Stimulated activated naive CD4-positive, alpha-beta T cell treated with Interleukin-2 at 50 U/mL for 16 hours (primary cell): ENCODE results near the gene HGFAC.

ENCODE experiments used
- DNase-seq: peaks from one replicate; lab custom pipeline; 2025; lab: John Stamatoyannopoulos, UW

HGFAC gene

GRCh38 chr4:3441501-3442459, at the start of gene HGFAC:
Gene HGFAC, plus strand, starts transcription at chr4:3441968. Its CDS starts 34 bp downstream, at chr4:3442002.
- no peak for DNase-seq

DNA sequence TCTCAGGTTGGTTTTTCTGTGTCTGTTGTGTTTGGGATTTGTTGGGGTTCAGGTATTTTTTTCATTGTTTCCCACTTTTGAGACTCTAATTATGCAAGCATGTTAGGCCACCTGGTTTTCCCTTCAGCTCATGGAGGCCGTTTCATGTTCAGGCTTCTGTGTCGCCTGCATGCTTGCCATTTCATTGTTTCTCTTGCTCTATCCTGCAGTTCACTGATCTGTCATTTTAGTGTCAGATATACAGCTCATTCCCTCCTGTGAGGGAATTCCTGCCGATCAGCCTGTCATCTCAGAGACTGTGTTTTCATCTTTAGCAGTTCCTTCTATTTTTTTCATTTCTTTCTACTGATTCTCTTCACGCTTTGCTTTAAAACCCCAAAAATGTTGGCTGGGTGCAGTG, 49.4 kb upstream of the HGFAC start:
- DNase-seq, result no peak

DNA sequence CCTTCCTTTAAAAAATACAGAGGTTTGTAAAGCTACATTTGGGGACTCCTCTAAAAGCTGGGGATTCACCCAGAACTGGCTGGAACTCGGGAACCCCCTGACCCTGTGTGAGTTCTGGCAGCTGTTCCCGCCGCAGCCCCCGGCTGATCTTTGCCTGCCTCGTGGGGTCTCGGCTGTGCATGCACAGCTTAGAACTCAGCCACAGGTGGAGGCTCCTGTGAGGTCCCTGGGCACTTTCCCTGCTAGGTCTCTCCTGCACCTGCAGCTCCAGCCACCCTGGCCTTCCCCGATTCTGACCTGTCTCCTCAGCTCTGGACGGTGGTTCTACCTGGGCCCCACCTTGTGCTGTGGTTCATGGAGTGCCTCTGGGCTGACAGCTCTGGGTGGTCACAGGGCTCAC, 48.6 kb upstream of the HGFAC start:
- no peak for DNase-seq

DNA sequence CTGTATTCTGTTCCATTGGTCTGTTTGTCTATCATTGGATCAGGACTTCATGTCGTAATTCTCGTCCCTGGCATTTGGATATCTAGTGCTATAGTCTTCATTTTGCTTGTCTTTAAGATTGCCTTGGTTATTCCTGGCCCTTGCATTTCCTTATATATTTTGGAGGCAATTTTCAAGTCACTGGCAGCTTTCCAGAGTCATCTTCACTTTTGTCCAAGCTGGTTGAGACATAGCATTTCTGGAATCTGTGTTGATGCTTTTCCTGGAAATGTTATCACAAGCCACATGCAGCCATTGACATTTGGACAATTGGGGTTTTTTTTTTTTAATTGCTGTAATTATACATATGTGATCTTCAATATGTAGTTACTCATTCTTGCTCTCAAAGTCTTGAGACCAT, 45.2 kb upstream of the HGFAC start:
- no peak for DNase-seq

DNA sequence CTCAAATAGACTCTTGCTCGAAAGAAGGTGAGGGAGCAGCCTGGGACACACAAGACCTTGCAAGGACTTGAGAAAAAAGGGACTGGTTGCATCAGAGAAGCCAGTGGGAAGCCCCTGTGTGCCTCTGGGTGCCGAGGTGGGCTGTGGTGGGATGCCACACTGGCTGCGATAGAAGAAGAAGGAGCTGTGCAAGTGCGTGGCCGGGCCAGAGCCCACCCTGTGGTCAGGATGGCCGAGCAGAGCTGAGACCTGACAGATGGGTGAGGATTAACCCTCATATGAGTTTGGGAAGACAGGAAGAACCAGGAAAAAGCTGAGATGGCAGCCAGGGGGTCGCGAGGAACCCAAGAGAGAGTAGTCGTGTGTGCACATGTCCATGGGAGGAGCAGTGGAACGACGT, 44.6 kb upstream of the HGFAC start:
- DNase-seq, result no peak

DNA sequence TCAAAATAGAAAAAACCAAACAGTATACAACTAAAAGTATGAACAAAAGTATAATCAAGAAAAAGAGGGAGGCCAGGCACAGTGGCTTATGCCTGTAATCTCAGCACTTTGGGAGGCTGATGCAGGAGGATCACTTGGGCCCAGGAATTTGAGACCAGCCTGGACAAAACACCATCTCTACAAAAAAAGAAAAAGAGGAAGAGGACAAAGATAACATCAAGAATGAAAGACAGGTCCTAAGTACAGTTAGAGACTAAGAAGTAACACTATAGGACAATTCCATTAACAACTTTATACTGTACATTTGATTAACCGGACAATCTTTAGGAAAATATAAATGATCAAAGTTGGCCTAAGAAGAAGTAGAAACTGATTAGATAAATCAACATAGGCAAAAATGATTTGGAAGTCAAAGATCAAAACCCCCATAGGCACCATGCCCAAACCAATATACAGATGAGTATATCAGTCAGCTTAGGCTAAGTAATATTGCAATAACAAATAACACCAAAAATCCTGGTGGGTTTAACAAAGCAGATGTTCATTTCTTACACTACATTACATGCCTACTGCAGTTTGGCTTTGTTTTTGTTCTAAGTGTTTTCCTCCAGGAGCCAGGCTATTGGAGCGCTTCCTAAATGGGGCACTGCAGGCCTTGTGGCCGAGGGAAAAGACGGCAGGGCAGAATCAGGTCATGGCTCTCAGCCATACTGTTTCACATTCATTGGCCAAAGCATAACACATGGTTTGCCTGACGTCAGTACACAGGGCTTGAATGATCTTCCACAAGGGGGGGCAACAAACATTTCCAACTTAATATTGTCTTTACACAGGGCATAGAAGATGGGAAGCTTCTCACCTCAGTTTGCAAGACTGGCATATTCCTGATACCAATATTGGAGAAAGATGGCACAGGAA, 42.2 kb upstream of the HGFAC start:
- no peak for DNase-seq

- DNase-seq, result no peak
These were observed 40.2 kb upstream of the HGFAC start for GRCh38 chr4:3401436-3402171.

GRCh38 chr4:3402491-3403347, 39.0 kb upstream of the HGFAC start:
- DNase-seq, result no peak

GRCh38 chr4:3403348-3403906, 38.3 kb upstream of the HGFAC start:
- DNase-seq, result no peak

GRCh38 chr4:3404546-3404945, 37.2 kb upstream of the HGFAC start:
- DNase-seq, result no peak

DNA sequence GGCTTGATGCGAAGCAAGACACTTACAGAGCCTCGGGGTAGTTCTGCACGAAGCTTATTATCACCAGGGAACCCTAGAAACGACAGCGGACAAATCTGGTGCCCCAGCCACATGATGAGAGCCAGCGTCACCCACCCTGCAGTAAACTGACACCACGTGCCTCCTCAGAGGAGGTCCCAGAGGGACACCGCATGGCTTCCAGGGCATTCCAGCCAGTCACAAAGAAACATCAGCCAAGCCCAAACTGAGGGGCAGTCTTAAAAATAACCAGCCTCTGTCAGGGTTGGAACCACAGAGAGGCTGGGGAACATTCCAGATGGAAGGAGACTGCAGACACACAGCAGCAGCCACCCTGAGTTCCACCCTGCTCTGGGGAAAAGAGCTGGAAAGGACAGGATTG, 36.6 kb upstream of the HGFAC start:
- no peak for DNase-seq

DNA sequence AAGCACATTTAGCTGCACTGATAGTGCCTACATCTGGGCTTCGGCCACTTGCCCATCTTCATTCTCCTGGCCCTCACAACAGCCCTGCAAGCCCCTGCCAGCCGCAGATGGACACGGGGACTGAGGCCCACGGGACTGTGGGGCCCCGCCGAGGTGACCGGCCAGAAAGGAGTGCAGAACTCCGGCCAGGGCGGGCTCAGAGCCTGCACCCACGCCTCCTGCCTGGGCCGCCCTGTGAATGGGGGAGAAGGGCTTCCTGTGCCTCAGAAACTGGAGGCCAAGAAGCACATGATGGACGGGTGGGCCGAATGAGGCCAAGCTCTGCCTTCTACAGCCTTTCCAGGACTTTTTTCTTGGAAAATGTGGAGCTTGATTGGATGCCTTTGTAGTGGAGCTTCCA, 35.7 kb upstream of the HGFAC start:
- no peak for DNase-seq

- DNase-seq, result no peak
These were observed 35.3 kb upstream of the HGFAC start for GRCh38 chr4:3406431-3406830.

DNA sequence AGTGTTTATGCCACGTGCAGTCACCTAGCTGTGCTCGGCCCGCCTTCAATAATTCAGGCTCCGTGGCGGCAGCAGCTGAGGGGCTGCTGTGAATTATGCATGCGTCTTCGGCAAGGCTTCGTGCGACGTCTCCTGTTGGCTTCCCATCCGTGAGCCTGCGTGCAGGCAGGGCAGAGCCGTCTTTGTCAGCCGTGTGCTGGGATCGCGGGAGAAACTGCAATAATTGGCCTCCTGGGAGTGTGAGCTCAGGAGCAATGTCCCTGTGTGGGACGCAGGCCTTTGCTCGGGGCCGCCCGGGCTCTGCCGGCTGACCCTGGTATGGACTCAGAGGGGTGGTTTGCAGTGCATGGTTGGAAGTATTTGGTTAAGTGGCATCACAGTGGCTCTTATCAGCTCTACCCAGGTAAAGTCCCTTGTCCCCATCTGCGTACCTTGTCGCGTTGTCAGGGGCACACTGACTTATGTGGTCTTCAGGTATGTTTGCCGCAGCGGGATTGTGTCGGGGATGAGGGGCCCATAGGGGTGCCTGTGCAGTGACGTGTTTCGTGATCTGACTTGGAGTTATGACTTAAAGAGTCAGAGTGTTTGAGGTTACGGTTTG, 34.5 kb upstream of the HGFAC start:
- DNase-seq, result no peak

- no peak for DNase-seq
These were observed 33.6 kb upstream of the HGFAC start for GRCh38 chr4:3407930-3408792.

- no peak for DNase-seq
These were observed 32.9 kb upstream of the HGFAC start for GRCh38 chr4:3408793-3409330.

GRCh38 chr4:3409571-3410091, 32.1 kb upstream of the HGFAC start:
- no peak for DNase-seq

DNA sequence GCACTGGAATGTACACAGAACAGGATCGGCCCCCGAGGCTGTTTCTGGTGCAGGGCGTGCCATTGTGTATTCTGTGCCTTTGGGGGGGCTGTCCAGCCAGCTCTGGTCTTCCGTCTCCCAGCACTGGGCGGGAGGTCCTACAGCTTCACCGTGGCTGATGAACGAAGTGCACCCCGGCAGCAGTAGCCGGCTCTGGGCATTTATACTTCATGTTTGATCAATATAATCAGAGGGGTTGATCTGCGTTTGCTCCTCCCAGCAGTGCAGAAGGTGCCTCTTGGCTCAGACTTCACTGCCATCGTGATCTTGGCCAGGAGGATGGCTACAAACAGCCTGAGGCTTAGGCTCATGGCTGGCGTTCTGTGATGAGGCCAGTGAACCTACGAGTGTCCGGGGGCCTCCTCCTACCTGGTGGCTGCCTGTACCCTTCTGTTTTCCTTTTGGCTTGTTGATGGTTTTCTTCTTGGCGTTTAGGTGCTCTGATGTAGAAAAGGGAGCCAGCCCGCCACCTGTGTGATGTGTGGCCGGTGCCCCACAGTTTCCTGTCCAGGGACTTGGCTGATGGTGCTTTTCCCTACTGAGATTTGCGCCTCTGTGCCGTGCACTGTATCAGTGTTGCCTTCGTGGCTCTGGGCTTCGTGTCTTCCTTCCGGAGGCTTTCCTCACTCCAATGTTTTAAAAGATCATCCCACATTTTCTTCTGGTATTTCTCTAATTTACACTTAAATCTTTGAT, 31.2 kb upstream of the HGFAC start:
- no peak for DNase-seq
